Liver (tissue), 9 donors: ENCODE results near the gene NT5DC2. TPM values are rescaled to one million over a fixed set of nuclear protein-coding genes. Genes with fewer than 3 reads are reported as not detected.

Source experiments
- DNase-seq: peaks from one replicate; pipeline ENCODE4 v3.0.0-alpha.2; 2017; ENCODE audit warnings: low spot score
- H3K27ac ChIP-seq, 2 donors: one replicate each; pipeline ENCODE4 v1.7.0; 2013; ENCODE audit warnings: inconsistent platforms in 2 of 2, low read length in 2 of 2, control low read depth in 1 of 2, low read depth in 1 of 2, mild to moderate bottlenecking in 1 of 2
- H3K27me3 ChIP-seq, 4 donors: one replicate each; pipeline versions ENCODE4 v1.6.1 to v1.7.0; 2013; ENCODE audit warnings: low read length in 3 of 4, inconsistent platforms in 1 of 4, mild to moderate bottlenecking in 1 of 4, moderate library complexity in 1 of 4; ENCODE audit not compliant: control insufficient read depth in 4 of 4, insufficient read depth in 4 of 4
- H3K36me3 ChIP-seq, 4 donors: one replicate each; pipeline versions ENCODE4 v1.6.1 to v1.7.0; 2013; ENCODE audit warnings: low read length in 3 of 4, mild to moderate bottlenecking in 3 of 4, low read depth in 1 of 4, moderate library complexity in 1 of 4; ENCODE audit not compliant: control insufficient read depth in 4 of 4, insufficient read depth in 3 of 4
- H3K4me1 ChIP-seq, 4 donors: one replicate each; pipeline versions ENCODE4 v1.6.1 to v1.7.0; 2013; ENCODE audit warnings: low read length in 3 of 4, mild to moderate bottlenecking in 3 of 4, moderate library complexity in 1 of 4; ENCODE audit not compliant: control insufficient read depth in 4 of 4, insufficient read depth in 4 of 4
- H3K4me3 ChIP-seq, 3 donors: one replicate each; pipeline versions ENCODE4 v1.6.1 to v1.7.0; 2013; ENCODE audit warnings: low read length in 3 of 3, control low read depth in 1 of 3, low read depth in 1 of 3, mild to moderate bottlenecking in 1 of 3
- H3K9ac ChIP-seq, 2 donors: one replicate each; pipeline ENCODE4 v1.7.0; 2013; ENCODE audit warnings: low read length in 2 of 2, mild to moderate bottlenecking in 2 of 2, moderate library complexity in 2 of 2, control low read depth in 1 of 2, low read depth in 1 of 2
- H3K9me3 ChIP-seq, 4 donors: one replicate each; pipeline versions ENCODE4 v1.6.1 to v1.7.0; 2013; ENCODE audit warnings: low read length in 3 of 4; ENCODE audit not compliant: control insufficient read depth in 4 of 4
- EGR1 ChIP-seq, 2 donors: IDR thresholded peaks; 2 replicates each; pipeline ENCODE4 v1.6.1; 2016 to 2018; ENCODE audit warnings: antibody characterized with exemption in 2 of 2, low read depth in 2 of 2
- FOXA1 ChIP-seq: IDR thresholded peaks from 2 replicates; pipeline ENCODE4 v1.6.1; 2016; ENCODE audit warnings: antibody characterized with exemption
- FOXA2 ChIP-seq: IDR thresholded peaks from 2 replicates; pipeline ENCODE4 v1.6.1; 2016; ENCODE audit warnings: antibody characterized with exemption
- GABPA ChIP-seq, 2 donors: IDR thresholded peaks in 1 of 2; conservative IDR thresholded peaks in 1 of 2; 2 replicates each; pipeline ENCODE4 v1.6.1; 2016; ENCODE audit warnings: antibody characterized with exemption in 2 of 2, mild to moderate bottlenecking in 1 of 2, moderate library complexity in 1 of 2
- HNF4A ChIP-seq, 2 donors: conservative IDR thresholded peaks; 2 replicates each; pipeline ENCODE4 v1.6.1; 2016; ENCODE audit warnings: antibody characterized with exemption in 2 of 2, mild to moderate bottlenecking in 2 of 2
- HNF4G ChIP-seq: IDR thresholded peaks from 2 replicates; pipeline ENCODE4 v1.6.1; 2016; ENCODE audit warnings: antibody characterized with exemption
- JUND ChIP-seq, 2 donors: IDR thresholded peaks; 2 replicates each; pipeline ENCODE4 v1.6.1; 2016; ENCODE audit warnings: antibody characterized with exemption in 2 of 2
- NR2F2 ChIP-seq: IDR thresholded peaks from 2 replicates; pipeline ENCODE4 v1.6.1; 2016; ENCODE audit warnings: antibody characterized with exemption
- RAD21 ChIP-seq, 2 donors: IDR thresholded peaks; 2 replicates each; pipeline ENCODE4 v1.6.1; 2016; ENCODE audit warnings: antibody characterized with exemption in 2 of 2, mild to moderate bottlenecking in 2 of 2
- RXRA ChIP-seq, 2 donors: IDR thresholded peaks; 2 replicates each; pipeline ENCODE4 v1.6.1; 2017 to 2018; ENCODE audit warnings: antibody characterized with exemption in 2 of 2, mild to moderate bottlenecking in 1 of 2
- SP1 ChIP-seq: IDR thresholded peaks from 2 replicates; pipeline ENCODE4 v1.6.1; 2018; ENCODE audit warnings: antibody characterized with exemption, mild to moderate bottlenecking
- TAF1 ChIP-seq: conservative IDR thresholded peaks from 2 replicates; pipeline ENCODE4 v1.6.1; 2016; ENCODE audit warnings: antibody characterized with exemption, mild to moderate bottlenecking
- YY1 ChIP-seq: IDR thresholded peaks from 2 replicates; pipeline ENCODE4 v1.6.1; 2016; ENCODE audit warnings: antibody characterized with exemption, mild to moderate bottlenecking
- WGBS: extraction: QIAGEN DNeasy Blood & Tissue Kit; methylation state at CpG from one replicate; pipeline ENCODE4 v1.1.7; 2013; 5-methylcytosine and 5-hydroxymethylcytosine counted together
- polyA plus RNA-seq, 2 donors: library from polyadenylated mRNA; stranded (reverse) in 1 of 2; unstranded in 1 of 2; fragments of 200-250 nt in 1 of 2; fragments of >200 nt in 1 of 2; fragmentation: Nextera tagmentation in 1 of 2; extraction: Ambion mirVana in 1 of 2; gene quantifications; one replicate each; pipeline versions ENCODE4 v1.2.1 to v1.2.3, GENCODE V29; 2013 to 2015
- total RNA-seq, 2 donors: library from RNA; depleted of rRNA; stranded (reverse); fragments of >200 nt; gene quantifications; one replicate each; pipeline ENCODE4 v1.2.3, GENCODE V29; 2014
- TF ChIP-seq, protein P1 (sequence below): IDR thresholded peaks from 2 replicates; pipeline ENCODE4 v1.6.1; 2016; ENCODE audit warnings: antibody characterized with exemption
- TF ChIP-seq, protein P2 (sequence below): fragments of 150-350 bp; IDR thresholded peaks from 2 replicates; pipeline ENCODE4 v1.5.1; 2017; ENCODE audit warnings: improper control_type of control experiment, low read depth, low read length; ENCODE audit not compliant: missing input control
- TF ChIP-seq, protein P3 (sequence below): IDR thresholded peaks from 2 replicates; pipeline ENCODE4 v1.6.1; 2016; ENCODE audit warnings: antibody characterized with exemption, mild to moderate bottlenecking
- TF ChIP-seq, protein P4 (sequence below): IDR thresholded peaks from 2 replicates; pipeline ENCODE4 v1.6.1; 2016; ENCODE audit warnings: antibody characterized with exemption
- TF ChIP-seq, protein P5 (sequence below): IDR thresholded peaks from 2 replicates; pipeline ENCODE4 v1.6.1; 2016; ENCODE audit warnings: antibody characterized with exemption
- donor health status: healthy.
- donor health status: healthy.
- donor health status: healthy.
- donor health status: healthy.
- donor health status: healthy.

NT5DC2 gene
- total and polyA plus RNA-seq, 4 donors: 2.8 to 20.9 (median 3.1) TPM

DNA sequence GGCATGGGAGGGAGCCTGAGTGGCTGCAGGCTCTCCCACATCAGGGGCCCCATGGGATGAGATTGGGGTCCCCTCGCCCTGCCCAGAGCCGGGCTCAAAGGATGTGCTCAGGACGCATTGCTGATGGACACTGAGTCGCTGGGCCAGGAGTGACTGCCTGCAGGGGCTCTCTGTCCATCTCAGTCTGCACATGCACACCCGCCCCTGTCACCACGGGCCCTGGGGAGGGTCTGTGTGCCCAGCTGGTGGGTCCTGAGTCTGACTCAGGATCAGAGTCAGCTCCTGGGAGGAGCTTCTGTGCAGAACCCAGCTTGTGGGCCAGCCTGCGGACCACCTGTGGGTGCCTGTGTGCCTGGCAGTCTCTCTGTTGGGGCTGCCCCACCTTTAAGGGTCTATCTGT lies 20.4 kb downstream of the NT5DC2 start:
- H3K27me3 ChIP-seq: no peaks in the 10 kb centered on the region
- H3K27ac ChIP-seq: no peak overlapping the region
- H3K4me3 ChIP-seq: no peak overlapping the region
- no peaks in the 10 kb centered on the region for H3K36me3 ChIP-seq
- H3K9me3 ChIP-seq: no peaks in the 10 kb centered on the region
- H3K4me1 ChIP-seq: no peaks in the 10 kb centered on the region
- 95% methylated on average over 7 of the region's 7 CpGs for WGBS
- TF ChIP-seq FOXA2 (no peak), RAD21 (IDR thresholded peaks at IDR 0.05) (no peak), TAF1 (no peak), JUND (IDR thresholded peaks at IDR 0.05) (no peak), HNF4A (conservative IDR thresholded peaks at IDR 0.05) (no peak), NR2F2 (no peak)
- TF ChIP-seq, protein P1, sequence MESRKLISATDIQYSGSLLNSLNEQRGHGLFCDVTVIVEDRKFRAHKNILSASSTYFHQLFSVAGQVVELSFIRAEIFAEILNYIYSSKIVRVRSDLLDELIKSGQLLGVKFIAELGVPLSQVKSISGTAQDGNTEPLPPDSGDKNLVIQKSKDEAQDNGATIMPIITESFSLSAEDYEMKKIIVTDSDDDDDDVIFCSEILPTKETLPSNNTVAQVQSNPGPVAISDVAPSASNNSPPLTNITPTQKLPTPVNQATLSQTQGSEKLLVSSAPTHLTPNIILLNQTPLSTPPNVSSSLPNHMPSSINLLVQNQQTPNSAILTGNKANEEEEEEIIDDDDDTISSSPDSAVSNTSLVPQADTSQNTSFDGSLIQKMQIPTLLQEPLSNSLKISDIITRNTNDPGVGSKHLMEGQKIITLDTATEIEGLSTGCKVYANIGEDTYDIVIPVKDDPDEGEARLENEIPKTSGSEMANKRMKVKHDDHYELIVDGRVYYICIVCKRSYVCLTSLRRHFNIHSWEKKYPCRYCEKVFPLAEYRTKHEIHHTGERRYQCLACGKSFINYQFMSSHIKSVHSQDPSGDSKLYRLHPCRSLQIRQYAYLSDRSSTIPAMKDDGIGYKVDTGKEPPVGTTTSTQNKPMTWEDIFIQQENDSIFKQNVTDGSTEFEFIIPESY: no peak
- TF ChIP-seq, protein P2, sequence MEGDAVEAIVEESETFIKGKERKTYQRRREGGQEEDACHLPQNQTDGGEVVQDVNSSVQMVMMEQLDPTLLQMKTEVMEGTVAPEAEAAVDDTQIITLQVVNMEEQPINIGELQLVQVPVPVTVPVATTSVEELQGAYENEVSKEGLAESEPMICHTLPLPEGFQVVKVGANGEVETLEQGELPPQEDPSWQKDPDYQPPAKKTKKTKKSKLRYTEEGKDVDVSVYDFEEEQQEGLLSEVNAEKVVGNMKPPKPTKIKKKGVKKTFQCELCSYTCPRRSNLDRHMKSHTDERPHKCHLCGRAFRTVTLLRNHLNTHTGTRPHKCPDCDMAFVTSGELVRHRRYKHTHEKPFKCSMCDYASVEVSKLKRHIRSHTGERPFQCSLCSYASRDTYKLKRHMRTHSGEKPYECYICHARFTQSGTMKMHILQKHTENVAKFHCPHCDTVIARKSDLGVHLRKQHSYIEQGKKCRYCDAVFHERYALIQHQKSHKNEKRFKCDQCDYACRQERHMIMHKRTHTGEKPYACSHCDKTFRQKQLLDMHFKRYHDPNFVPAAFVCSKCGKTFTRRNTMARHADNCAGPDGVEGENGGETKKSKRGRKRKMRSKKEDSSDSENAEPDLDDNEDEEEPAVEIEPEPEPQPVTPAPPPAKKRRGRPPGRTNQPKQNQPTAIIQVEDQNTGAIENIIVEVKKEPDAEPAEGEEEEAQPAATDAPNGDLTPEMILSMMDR: no peak
- no peak overlapping the region for H3K9ac ChIP-seq
- no peak for DNase-seq

DNA sequence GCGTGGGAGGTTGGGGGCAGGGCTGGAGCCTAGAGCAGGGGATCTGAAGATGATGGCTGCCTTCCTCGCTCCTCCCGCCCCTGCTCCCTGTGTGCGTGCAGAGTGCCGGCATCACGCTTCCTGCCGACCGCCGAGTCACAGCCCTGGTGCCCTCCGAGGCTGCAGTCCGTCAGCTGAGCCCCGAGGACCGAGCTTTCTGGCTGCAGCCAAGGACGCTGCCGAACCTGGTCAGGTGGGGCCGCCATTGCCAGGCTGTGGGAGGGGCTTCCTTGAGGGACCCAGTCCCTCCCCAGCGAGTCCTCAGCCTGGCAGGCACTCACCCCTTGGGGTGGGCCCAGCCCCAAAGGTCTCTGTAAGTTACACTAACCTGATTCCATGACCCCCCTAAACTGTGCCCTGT lies 20.9 kb downstream of the NT5DC2 start:
- H3K4me1 ChIP-seq: no peaks in the 10 kb centered on the region
- no peaks in the 10 kb centered on the region for H3K27me3 ChIP-seq
- 84% methylated on average over 17 of the region's 17 CpGs for WGBS
- H3K9ac ChIP-seq: no peak overlapping the region
- TF ChIP-seq FOXA1 (no peak), GABPA (IDR thresholded peaks at IDR 0.05 in 1 of 2, conservative IDR thresholded peaks at IDR 0.05 in 1 of 2) (no peak), HNF4G (no peak), EGR1 (IDR thresholded peaks at IDR 0.05; ENCODE audit: low read depth in 2 of 2) (no peak), YY1 (no peak), FOXA2 (no peak), HNF4A (conservative IDR thresholded peaks at IDR 0.05) (no peak), SP1 (no peak), NR2F2 (no peak), RXRA (IDR thresholded peaks at IDR 0.05) (no peak), RAD21 (IDR thresholded peaks at IDR 0.05) (no peak), JUND (IDR thresholded peaks at IDR 0.05) (no peak), TAF1 (no peak)
- TF ChIP-seq, protein P2: no peak
- TF ChIP-seq, protein P3, sequence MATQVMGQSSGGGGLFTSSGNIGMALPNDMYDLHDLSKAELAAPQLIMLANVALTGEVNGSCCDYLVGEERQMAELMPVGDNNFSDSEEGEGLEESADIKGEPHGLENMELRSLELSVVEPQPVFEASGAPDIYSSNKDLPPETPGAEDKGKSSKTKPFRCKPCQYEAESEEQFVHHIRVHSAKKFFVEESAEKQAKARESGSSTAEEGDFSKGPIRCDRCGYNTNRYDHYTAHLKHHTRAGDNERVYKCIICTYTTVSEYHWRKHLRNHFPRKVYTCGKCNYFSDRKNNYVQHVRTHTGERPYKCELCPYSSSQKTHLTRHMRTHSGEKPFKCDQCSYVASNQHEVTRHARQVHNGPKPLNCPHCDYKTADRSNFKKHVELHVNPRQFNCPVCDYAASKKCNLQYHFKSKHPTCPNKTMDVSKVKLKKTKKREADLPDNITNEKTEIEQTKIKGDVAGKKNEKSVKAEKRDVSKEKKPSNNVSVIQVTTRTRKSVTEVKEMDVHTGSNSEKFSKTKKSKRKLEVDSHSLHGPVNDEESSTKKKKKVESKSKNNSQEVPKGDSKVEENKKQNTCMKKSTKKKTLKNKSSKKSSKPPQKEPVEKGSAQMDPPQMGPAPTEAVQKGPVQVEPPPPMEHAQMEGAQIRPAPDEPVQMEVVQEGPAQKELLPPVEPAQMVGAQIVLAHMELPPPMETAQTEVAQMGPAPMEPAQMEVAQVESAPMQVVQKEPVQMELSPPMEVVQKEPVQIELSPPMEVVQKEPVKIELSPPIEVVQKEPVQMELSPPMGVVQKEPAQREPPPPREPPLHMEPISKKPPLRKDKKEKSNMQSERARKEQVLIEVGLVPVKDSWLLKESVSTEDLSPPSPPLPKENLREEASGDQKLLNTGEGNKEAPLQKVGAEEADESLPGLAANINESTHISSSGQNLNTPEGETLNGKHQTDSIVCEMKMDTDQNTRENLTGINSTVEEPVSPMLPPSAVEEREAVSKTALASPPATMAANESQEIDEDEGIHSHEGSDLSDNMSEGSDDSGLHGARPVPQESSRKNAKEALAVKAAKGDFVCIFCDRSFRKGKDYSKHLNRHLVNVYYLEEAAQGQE: no peak
- TF ChIP-seq, protein P4, sequence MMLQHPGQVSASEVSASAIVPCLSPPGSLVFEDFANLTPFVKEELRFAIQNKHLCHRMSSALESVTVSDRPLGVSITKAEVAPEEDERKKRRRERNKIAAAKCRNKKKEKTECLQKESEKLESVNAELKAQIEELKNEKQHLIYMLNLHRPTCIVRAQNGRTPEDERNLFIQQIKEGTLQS: no peak
- TF ChIP-seq, protein P5, sequence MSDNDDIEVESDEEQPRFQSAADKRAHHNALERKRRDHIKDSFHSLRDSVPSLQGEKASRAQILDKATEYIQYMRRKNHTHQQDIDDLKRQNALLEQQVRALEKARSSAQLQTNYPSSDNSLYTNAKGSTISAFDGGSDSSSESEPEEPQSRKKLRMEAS: no peak
- TF ChIP-seq, protein P1: no peak
- no peak overlapping the region for H3K27ac ChIP-seq
- DNase-seq: no peak
- no peak overlapping the region for H3K4me3 ChIP-seq
- no peaks in the 10 kb centered on the region for H3K36me3 ChIP-seq
- no peaks in the 10 kb centered on the region for H3K9me3 ChIP-seq
